ENCODE results near the gene ZNF609. TPM values are rescaled to one million over a fixed set of nuclear protein-coding genes. Genes with fewer than 3 reads are reported as not detected.

Gene ZNF609
- total and polyA plus RNA-seq, 2 of the 13 experiments (the other 11 are each of a cell fraction or from before 2014, with no cell fraction given): 8.9 to 9.9 TPM

DNA sequence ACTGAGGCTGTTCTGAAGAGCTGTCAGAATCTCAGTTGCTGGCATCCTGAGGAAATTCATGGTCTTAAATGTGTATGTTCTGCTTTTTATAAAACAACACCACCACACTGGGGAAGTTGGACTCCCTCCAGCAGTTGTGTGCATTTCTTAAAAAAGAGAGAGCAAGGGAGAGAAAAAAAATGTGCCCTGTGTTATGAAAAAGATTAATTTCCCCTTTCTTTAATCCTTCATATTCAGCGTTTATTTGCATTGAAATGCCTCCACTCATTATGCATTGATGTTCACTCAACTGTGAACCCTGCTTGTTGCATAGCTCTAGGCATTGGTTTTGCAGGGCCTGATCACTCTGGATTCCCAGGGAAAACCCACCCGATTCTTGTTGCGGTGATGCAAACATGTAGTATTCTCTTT, 4.4 kb upstream of the ZNF609 start:
- Histone ChIP-seq H3K27me3 (ENCODE audit: control insufficient read depth in 1 of 2, insufficient read depth in 2 of 2, low read length in 2 of 2) (no peaks in the 10 kb centered on the region), H3K27ac (ENCODE audit: extremely low read length, insufficient read depth, low read length) (no peak overlapping the region), H3K9me3 (ENCODE audit: low read length) (no peaks in the 10 kb centered on the region), H4K20me1 (ENCODE audit: insufficient read depth, low read length) (no peaks in the 10 kb centered on the region; the same call in 1 of the 2 replicates), H2AFZ (ENCODE audit: low read length) (no peak overlapping the region), H3K4me1 (ENCODE audit: insufficient read depth, low read length) (peaks cover 47% of the 10 kb centered on the region), H3K36me3 (replicated peaks in 1 of 2; ENCODE audit: control insufficient read depth in 1 of 2, insufficient read depth in 2 of 2, low read length in 2 of 2) (peaks cover 2 to 11% of the 10 kb centered on the region in 2 experiments; a peak in 3 of 5 replicates), H3K9ac (ENCODE audit: insufficient read depth, low read depth, low read length) (no peak overlapping the region), H3K4me2 (ENCODE audit: low read depth, low read length) (no peak overlapping the region), H3K79me2 (ENCODE audit: insufficient read depth, low read length) (no peaks in the 10 kb centered on the region), H3K4me3 (replicated peaks in 1 of 3; ENCODE audit: insufficient read depth in 1 of 3, low read depth in 2 of 3, low read length in 3 of 3) (no peak overlapping the region)
- ATAC-seq: no peak
- POLR2A ChIA-PET: no interaction called here
- DNase-seq (ENCODE audit: low spot score): no peak
- TF ChIP-seq ZNF550 (CRISPR knock-in tag; IDR thresholded peaks at IDR 0.05; ENCODE audit: borderline replicate concordance) (no peak), AGO2 (optimal IDR thresholded peaks at IDR 0.05; ENCODE audit: low read depth, low read length) (no peak), NCOR1 (IDR thresholded peaks at IDR 0.05; ENCODE audit: borderline replicate concordance, low read length) (no peak), ZNF670 (CRISPR knock-in tag; IDR thresholded peaks at IDR 0.05; ENCODE audit: borderline replicate concordance) (no peak)
- TF ChIP-seq, protein P1, sequence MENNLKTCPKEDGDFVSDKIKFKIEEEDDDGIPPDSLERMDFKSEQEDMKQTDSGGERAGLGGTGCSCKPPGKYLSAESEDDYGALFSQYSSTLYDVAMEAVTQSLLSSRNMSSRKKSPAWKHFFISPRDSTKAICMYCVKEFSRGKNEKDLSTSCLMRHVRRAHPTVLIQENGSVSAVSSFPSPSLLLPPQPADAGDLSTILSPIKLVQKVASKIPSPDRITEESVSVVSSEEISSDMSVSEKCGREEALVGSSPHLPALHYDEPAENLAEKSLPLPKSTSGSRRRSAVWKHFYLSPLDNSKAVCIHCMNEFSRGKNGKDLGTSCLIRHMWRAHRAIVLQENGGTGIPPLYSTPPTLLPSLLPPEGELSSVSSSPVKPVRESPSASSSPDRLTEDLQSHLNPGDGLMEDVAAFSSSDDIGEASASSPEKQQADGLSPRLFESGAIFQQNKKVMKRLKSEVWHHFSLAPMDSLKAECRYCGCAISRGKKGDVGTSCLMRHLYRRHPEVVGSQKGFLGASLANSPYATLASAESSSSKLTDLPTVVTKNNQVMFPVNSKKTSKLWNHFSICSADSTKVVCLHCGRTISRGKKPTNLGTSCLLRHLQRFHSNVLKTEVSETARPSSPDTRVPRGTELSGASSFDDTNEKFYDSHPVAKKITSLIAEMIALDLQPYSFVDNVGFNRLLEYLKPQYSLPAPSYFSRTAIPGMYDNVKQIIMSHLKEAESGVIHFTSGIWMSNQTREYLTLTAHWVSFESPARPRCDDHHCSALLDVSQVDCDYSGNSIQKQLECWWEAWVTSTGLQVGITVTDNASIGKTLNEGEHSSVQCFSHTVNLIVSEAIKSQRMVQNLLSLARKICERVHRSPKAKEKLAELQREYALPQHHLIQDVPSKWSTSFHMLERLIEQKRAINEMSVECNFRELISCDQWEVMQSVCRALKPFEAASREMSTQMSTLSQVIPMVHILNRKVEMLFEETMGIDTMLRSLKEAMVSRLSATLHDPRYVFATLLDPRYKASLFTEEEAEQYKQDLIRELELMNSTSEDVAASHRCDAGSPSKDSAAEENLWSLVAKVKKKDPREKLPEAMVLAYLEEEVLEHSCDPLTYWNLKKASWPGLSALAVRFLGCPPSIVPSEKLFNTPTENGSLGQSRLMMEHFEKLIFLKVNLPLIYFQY (CRISPR knock-in tag; IDR thresholded peaks at IDR 0.05; ENCODE audit: borderline replicate concordance): no peak
- TF ChIP-seq, protein P2, sequence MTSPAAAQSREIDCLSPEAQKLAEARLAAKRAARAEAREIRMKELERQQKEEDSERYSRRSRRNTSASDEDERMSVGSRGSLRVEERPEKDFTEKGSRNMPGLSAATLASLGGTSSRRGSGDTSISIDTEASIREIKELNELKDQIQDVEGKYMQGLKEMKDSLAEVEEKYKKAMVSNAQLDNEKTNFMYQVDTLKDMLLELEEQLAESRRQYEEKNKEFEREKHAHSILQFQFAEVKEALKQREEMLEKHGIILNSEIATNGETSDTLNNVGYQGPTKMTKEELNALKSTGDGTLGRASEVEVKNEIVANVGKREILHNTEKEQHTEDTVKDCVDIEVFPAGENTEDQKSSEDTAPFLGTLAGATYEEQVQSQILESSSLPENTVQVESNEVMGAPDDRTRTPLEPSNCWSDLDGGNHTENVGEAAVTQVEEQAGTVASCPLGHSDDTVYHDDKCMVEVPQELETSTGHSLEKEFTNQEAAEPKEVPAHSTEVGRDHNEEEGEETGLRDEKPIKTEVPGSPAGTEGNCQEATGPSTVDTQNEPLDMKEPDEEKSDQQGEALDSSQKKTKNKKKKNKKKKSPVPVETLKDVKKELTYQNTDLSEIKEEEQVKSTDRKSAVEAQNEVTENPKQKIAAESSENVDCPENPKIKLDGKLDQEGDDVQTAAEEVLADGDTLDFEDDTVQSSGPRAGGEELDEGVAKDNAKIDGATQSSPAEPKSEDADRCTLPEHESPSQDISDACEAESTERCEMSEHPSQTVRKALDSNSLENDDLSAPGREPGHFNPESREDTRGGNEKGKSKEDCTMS (CRISPR knock-in tag; conservative IDR thresholded peaks at IDR 0.05): no peak
- CTCF ChIA-PET (ENCODE audit: low intra/inter-chr PET ratio, low total read pairs): no interaction called here
- in situ Hi-C loops (cut with HindIII; ENCODE audit: extremely low pct_ligation_motif_present, low pct_unique_long_range_greater_than_20kb) (no loop called here), intact Hi-C loops (cut with micrococcal nuclease; ENCODE audit: unreplicated experiment) (no loop called here)
- no TSS peak for BruUV-seq (replicated peaks)
- no peak for FAIRE-seq
- 91% methylated on average over 3 of the region's 3 CpGs for WGBS (ENCODE audit: low lambda C conversion rate)
